HG02678 (cell line): ENCODE measurements around the gene SMC1B.
"Not testable (repeated sequence)": the region's sequence is repeated elsewhere in the genome, so short reads cannot be mapped to it uniquely, and the experiment has no call there.

Source experiments
- ATAC-seq: cut with Tn5 transposase; IDR thresholded peaks from one replicate; pipeline ENCODE4 v1.9.1; 2021; ENCODE audit warnings: mild to moderate bottlenecking, moderate library complexity; ENCODE audit not compliant: unreplicated experiment

Gene SMC1B

GRCh38 chr22:45413368-45414211 lies at the start of gene SMC1B, which contains the start of gene RIBC2:
Gene SMC1B, minus strand, starts transcription at chr22:45413599. Its CDS starts 32 bp downstream, at chr22:45413567.
Gene RIBC2, plus strand, starts transcription at chr22:45413693. Its CDS starts 194 bp downstream, at chr22:45413887.
- no peak for ATAC-seq

GRCh38 chr22:45462034-45462655 lies 48.7 kb upstream of the SMC1B start:
- ATAC-seq: no peak

- ATAC-seq: no peak
These were observed 47.1 kb upstream of the SMC1B start for GRCh38 chr22:45460288-45461109.

GRCh38 chr22:45459235-45459634 lies 45.8 kb upstream of the SMC1B start:
- ATAC-seq: no peak

GRCh38 chr22:45458532-45458931 lies 45.1 kb upstream of the SMC1B start:
- no peak for ATAC-seq

GRCh38 chr22:45456811-45457210 lies 43.4 kb upstream of the SMC1B start:
- ATAC-seq: no peak

GRCh38 chr22:45455621-45456020 lies 42.2 kb upstream of the SMC1B start:
- ATAC-seq: no peak

GRCh38 chr22:45455212-45455611 lies 41.8 kb upstream of the SMC1B start:
- ATAC-seq: no peak

GRCh38 chr22:45454275-45454674 lies 40.9 kb upstream of the SMC1B start:
- no peak for ATAC-seq

GRCh38 chr22:45453764-45454163 lies 40.4 kb upstream of the SMC1B start:
- no peak for ATAC-seq

- ATAC-seq: no peak
These were observed 39.4 kb upstream of the SMC1B start for GRCh38 chr22:45452565-45453379.

GRCh38 chr22:45451972-45452371 lies 38.6 kb upstream of the SMC1B start:
- no peak for ATAC-seq

- ATAC-seq: no peak
These were observed 37.7 kb upstream of the SMC1B start for GRCh38 chr22:45450921-45451651.

- no peak for ATAC-seq
These were observed 36.8 kb upstream of the SMC1B start for GRCh38 chr22:45450101-45450785.

GRCh38 chr22:45449442-45449841 lies 36.0 kb upstream of the SMC1B start:
- ATAC-seq: not testable (repeated sequence)

GRCh38 chr22:45448431-45448830 lies 35.0 kb upstream of the SMC1B start:
- no peak for ATAC-seq

GRCh38 chr22:45447596-45447995 lies 34.2 kb upstream of the SMC1B start:
- not testable (repeated sequence) for ATAC-seq

- ATAC-seq: no peak
These were observed 32.8 kb upstream of the SMC1B start for GRCh38 chr22:45446216-45446615.

- no peak for ATAC-seq
These were observed 31.8 kb upstream of the SMC1B start for GRCh38 chr22:45445031-45445710.
